ENCODE measurements around the gene SBNO2.
A peak's percentile ranks its signal among the peaks of the same experiment; 100 is the strongest.

SBNO2 gene

GRCh38 chr19:1161716-1162115 lies 12.4 kb downstream of the SBNO2 start:
- H3K4me1 ChIP-seq (ENCODE audit: control insufficient read depth, insufficient read depth, low read length), result no peaks in the 10 kb centered on the region
- H3K9ac ChIP-seq (ENCODE audit: low read length), result no peak overlapping the region
- H3K9me3 ChIP-seq (ENCODE audit: control insufficient read depth, low read length), result no peaks in the 10 kb centered on the region
- no peaks in the 10 kb centered on the region for H3K36me3 ChIP-seq (ENCODE audit: control insufficient read depth, insufficient read depth, low read length)
- H3K4me3 ChIP-seq (ENCODE audit: low read length), result no peak overlapping the region
- no peaks in the 10 kb centered on the region for H3K27me3 ChIP-seq (ENCODE audit: control insufficient read depth, insufficient read depth, low read length)

- Histone ChIP-seq H3K9ac (ENCODE audit: low read length) (no peak overlapping the region), H3K27me3 (ENCODE audit: control insufficient read depth, insufficient read depth, low read length) (no peaks in the 10 kb centered on the region), H3K4me3 (ENCODE audit: low read length) (no peak overlapping the region), H3K9me3 (ENCODE audit: control insufficient read depth, low read length) (no peaks in the 10 kb centered on the region), H3K4me1 (ENCODE audit: control insufficient read depth, insufficient read depth, low read length) (peaks cover 11% of the 10 kb centered on the region), H3K36me3 (ENCODE audit: control insufficient read depth, insufficient read depth, low read length) (no peaks in the 10 kb centered on the region)
These were observed 14.0 kb downstream of the SBNO2 start for GRCh38 chr19:1159864-1160595.

GRCh38 chr19:1158885-1159448 lies 15.1 kb downstream of the SBNO2 start:
- peaks cover 18% of the 10 kb centered on the region for H3K4me1 ChIP-seq (ENCODE audit: control insufficient read depth, insufficient read depth, low read length)

GRCh38 chr19:1157931-1158884 lies 15.9 kb downstream of the SBNO2 start:
- peaks cover 18% of the 10 kb centered on the region for H3K4me1 ChIP-seq (ENCODE audit: control insufficient read depth, insufficient read depth, low read length)
- H3K9ac ChIP-seq (ENCODE audit: low read length), result no peak overlapping the region
- H3K36me3 ChIP-seq (ENCODE audit: control insufficient read depth, insufficient read depth, low read length), result no peaks in the 10 kb centered on the region

More at GRCh38 chr19:1158885-1159448, 15.1 kb downstream of the SBNO2 start:
- no peaks in the 10 kb centered on the region for H3K9me3 ChIP-seq (ENCODE audit: control insufficient read depth, low read length)
- H3K4me3 ChIP-seq (ENCODE audit: low read length), result no peak overlapping the region
- H3K27me3 ChIP-seq (ENCODE audit: control insufficient read depth, insufficient read depth, low read length), result no peaks in the 10 kb centered on the region
- no peaks in the 10 kb centered on the region for H3K36me3 ChIP-seq (ENCODE audit: control insufficient read depth, insufficient read depth, low read length)
- H3K9ac ChIP-seq (ENCODE audit: low read length), result no peak overlapping the region

GRCh38 chr19:1156830-1157615 lies 17.0 kb downstream of the SBNO2 start:
- H3K9me3 ChIP-seq (ENCODE audit: control insufficient read depth, low read length), result no peaks in the 10 kb centered on the region
- no peaks in the 10 kb centered on the region for H3K36me3 ChIP-seq (ENCODE audit: control insufficient read depth, insufficient read depth, low read length)
- peaks cover 18% of the 10 kb centered on the region for H3K4me1 ChIP-seq (ENCODE audit: control insufficient read depth, insufficient read depth, low read length)
- no peaks in the 10 kb centered on the region for H3K27me3 ChIP-seq (ENCODE audit: control insufficient read depth, insufficient read depth, low read length)
- H3K4me3 ChIP-seq (ENCODE audit: low read length), result no peak overlapping the region
- H3K9ac ChIP-seq (ENCODE audit: low read length), result no peak overlapping the region

More at GRCh38 chr19:1157931-1158884, 15.9 kb downstream of the SBNO2 start:
- H3K4me3 ChIP-seq (ENCODE audit: low read length), result no peak overlapping the region
- H3K27me3 ChIP-seq (ENCODE audit: control insufficient read depth, insufficient read depth, low read length), result no peaks in the 10 kb centered on the region
- H3K9me3 ChIP-seq (ENCODE audit: control insufficient read depth, low read length), result no peaks in the 10 kb centered on the region

GRCh38 chr19:1156305-1156801 lies 17.7 kb downstream of the SBNO2 start:
- peaks cover 18% of the 10 kb centered on the region for H3K4me1 ChIP-seq (ENCODE audit: control insufficient read depth, insufficient read depth, low read length)

GRCh38 chr19:1155352-1156304 lies 18.4 kb downstream of the SBNO2 start:
- H3K9me3 ChIP-seq (ENCODE audit: control insufficient read depth, low read length), result no peaks in the 10 kb centered on the region
- H3K9ac ChIP-seq (ENCODE audit: low read length), result peak overlapping the region; percentile 24
- no peak overlapping the region for H3K4me3 ChIP-seq (ENCODE audit: low read length)
- no peaks in the 10 kb centered on the region for H3K36me3 ChIP-seq (ENCODE audit: control insufficient read depth, insufficient read depth, low read length)
- peaks cover 18% of the 10 kb centered on the region for H3K4me1 ChIP-seq (ENCODE audit: control insufficient read depth, insufficient read depth, low read length)
- no peaks in the 10 kb centered on the region for H3K27me3 ChIP-seq (ENCODE audit: control insufficient read depth, insufficient read depth, low read length)

More at GRCh38 chr19:1156305-1156801, 17.7 kb downstream of the SBNO2 start:
- Histone ChIP-seq H3K9me3 (ENCODE audit: control insufficient read depth, low read length) (no peaks in the 10 kb centered on the region), H3K36me3 (ENCODE audit: control insufficient read depth, insufficient read depth, low read length) (no peaks in the 10 kb centered on the region), H3K4me3 (ENCODE audit: low read length) (no peak overlapping the region), H3K27me3 (ENCODE audit: control insufficient read depth, insufficient read depth, low read length) (no peaks in the 10 kb centered on the region), H3K9ac (ENCODE audit: low read length) (no peak overlapping the region)

GRCh38 chr19:1154731-1155351 lies 19.2 kb downstream of the SBNO2 start:
- peak overlapping the region; percentile 31 for H3K9ac ChIP-seq (ENCODE audit: low read length)
- no peaks in the 10 kb centered on the region for H3K9me3 ChIP-seq (ENCODE audit: control insufficient read depth, low read length)
- H3K4me3 ChIP-seq (ENCODE audit: low read length), result no peak overlapping the region
- H3K36me3 ChIP-seq (ENCODE audit: control insufficient read depth, insufficient read depth, low read length), result no peaks in the 10 kb centered on the region
- H3K27me3 ChIP-seq (ENCODE audit: control insufficient read depth, insufficient read depth, low read length), result no peaks in the 10 kb centered on the region
- peaks cover 18% of the 10 kb centered on the region for H3K4me1 ChIP-seq (ENCODE audit: control insufficient read depth, insufficient read depth, low read length)

GRCh38 chr19:1153891-1154730 lies 20.0 kb downstream of the SBNO2 start:
- H3K9ac ChIP-seq (ENCODE audit: low read length), result peak overlapping the region; percentile 31
- H3K4me1 ChIP-seq (ENCODE audit: control insufficient read depth, insufficient read depth, low read length), result peaks cover 18% of the 10 kb centered on the region
- no peaks in the 10 kb centered on the region for H3K36me3 ChIP-seq (ENCODE audit: control insufficient read depth, insufficient read depth, low read length)
- H3K4me3 ChIP-seq (ENCODE audit: low read length), result no peak overlapping the region
- H3K9me3 ChIP-seq (ENCODE audit: control insufficient read depth, low read length), result no peaks in the 10 kb centered on the region
- H3K27me3 ChIP-seq (ENCODE audit: control insufficient read depth, insufficient read depth, low read length), result no peaks in the 10 kb centered on the region

All from mucosa of stomach (tissue), 1 donor.